Skin of body (tissue), 2 donors: Measurements from ENCODE around the gene LRP2. TPM values are rescaled to one million over a fixed set of nuclear protein-coding genes. Genes with fewer than 3 reads are reported as not detected.

Source experiments
- DNase-seq: peaks from one replicate; lab custom pipeline; 2025; lab: John Stamatoyannopoulos, UW
- total RNA-seq: library from RNA; depleted of rRNA; stranded (reverse); fragments of >200 nt; gene quantifications from one replicate; pipeline ENCODE4 v1.2.3, GENCODE V29; 2014

The LRP2 gene
- total RNA-seq, 1 donor from 2014 or later = 0.10 TPM

GRCh38 chr2:169091761-169092519, 270.4 kb downstream of the LRP2 start:
- no peak for DNase-seq

GRCh38 chr2:169091256-169091655, 271.1 kb downstream of the LRP2 start:
- DNase-seq = no peak

- no peak for DNase-seq
Measured at GRCh38 chr2:169090133-169090820, 272.1 kb downstream of the LRP2 start.

- no peak for DNase-seq
Measured at GRCh38 chr2:169089182-169089581, 273.2 kb downstream of the LRP2 start.

- DNase-seq = no peak
Measured at GRCh38 chr2:169087757-169088379, 274.5 kb downstream of the LRP2 start.

- no peak for DNase-seq
Measured at GRCh38 chr2:169086893-169087467, 275.4 kb downstream of the LRP2 start.

- DNase-seq = no peak
Measured at GRCh38 chr2:169082995-169083394, 279.3 kb downstream of the LRP2 start.

- no peak for DNase-seq
Measured at GRCh38 chr2:169081551-169081950, 280.8 kb downstream of the LRP2 start.

GRCh38 chr2:169080250-169081069, 281.9 kb downstream of the LRP2 start:
- DNase-seq = no peak

GRCh38 chr2:169077674-169078240, 284.6 kb downstream of the LRP2 start:
- DNase-seq = no peak

Other genes starting within 250 kb of the LRP2 start
- gene BBS5, start 117.0 kb upstream of the LRP2 start, total RNA-seq = 10.6 TPM
- 414 TPM for gene KLHL41, start 147.2 kb upstream of the LRP2 start, total RNA-seq
- 29.5 TPM for gene FASTKD1, start 211.3 kb upstream of the LRP2 start, total RNA-seq
- gene PPIG, start 221.8 kb upstream of the LRP2 start, total RNA-seq = 44.2 TPM